Mesenteric fat pad (tissue), 1 donor: ENCODE results near the gene MYH11. TPM values are rescaled to one million over a fixed set of nuclear protein-coding genes. Genes with fewer than 3 reads are reported as not detected.

Experiments
- DNase-seq: peaks from one replicate; pipeline ENCODE4 v3.0.0-alpha.2; 2020; ENCODE audit warnings: low spot score
- total RNA-seq: library from RNA; stranded (reverse); fragmentation: NEBNext Ultra II Directional; extraction: Animal tissue kit (Norgen Biotek cat#: 25700); gene quantifications from one replicate; pipeline ENCODE4 v1.2.1, GENCODE V29; 2021
- donor health status: DM: yes; HTN: yes; CAD: no.

MYH11 gene
- total RNA-seq, 1 donor from 2014 or later, result 53.5 TPM

- DNase-seq, result no peak
These were observed 22.5 kb upstream of the MYH11 start for GRCh38 chr16:15879255-15879811.

- no peak for DNase-seq
These were observed 19.7 kb upstream of the MYH11 start for GRCh38 chr16:15876503-15876902.

GRCh38 chr16:15874745-15875314, 18.0 kb upstream of the MYH11 start:
- no peak for DNase-seq

- no peak for DNase-seq
These were observed 16.9 kb upstream of the MYH11 start for GRCh38 chr16:15873737-15874136.

GRCh38 chr16:15873301-15873700, 16.5 kb upstream of the MYH11 start:
- no peak for DNase-seq

- DNase-seq, result no peak
These were observed 13.2 kb upstream of the MYH11 start for GRCh38 chr16:15870011-15870410.

GRCh38 chr16:15866451-15866850, 9.6 kb upstream of the MYH11 start:
- no peak for DNase-seq

GRCh38 chr16:15865742-15866141, 8.9 kb upstream of the MYH11 start:
- no peak for DNase-seq

- no peak for DNase-seq
These were observed 8.1 kb upstream of the MYH11 start for GRCh38 chr16:15864939-15865338.

GRCh38 chr16:15861996-15862395, 5.2 kb upstream of the MYH11 start:
- no peak for DNase-seq

GRCh38 chr16:15858921-15859668, 2.3 kb upstream of the MYH11 start:
- no peak for DNase-seq

- DNase-seq, result no peak
These were observed 1.1 kb upstream of the MYH11 start for GRCh38 chr16:15857724-15858560.

GRCh38 chr16:15856182-15856581, 646 bp downstream of the MYH11 start:
- no peak for DNase-seq

- no peak for DNase-seq
These were observed 1.2 kb downstream of the MYH11 start for GRCh38 chr16:15855704-15856003.

- DNase-seq, result no peak
These were observed 1.7 kb downstream of the MYH11 start for GRCh38 chr16:15854906-15855703.

- no peak for DNase-seq
These were observed 2.8 kb downstream of the MYH11 start for GRCh38 chr16:15854061-15854460.

GRCh38 chr16:15853021-15853420, 3.8 kb downstream of the MYH11 start:
- no peak for DNase-seq

- DNase-seq, result peak; percentile 51
These were observed 6.3 kb downstream of the MYH11 start for GRCh38 chr16:15850555-15850954.

GRCh38 chr16:15849209-15849981, 7.4 kb downstream of the MYH11 start:
- peak; percentile 81 for DNase-seq

GRCh38 chr16:15847611-15848175, 9.1 kb downstream of the MYH11 start:
- DNase-seq, result peak; percentile 1
